Kidney (tissue), 14 donors: ENCODE measurements around the gene AAMDC. TPM values are rescaled to one million over a fixed set of nuclear protein-coding genes. Genes with fewer than 3 reads are reported as not detected.

ENCODE experiments used
- DNase-seq, 5 donors: peaks; one replicate each; pipeline ENCODE4 v3.0.0-alpha.2; 2013 to 2020
- FAIRE-seq: peaks from 2 replicates; lab custom pipeline; 2012; peaks lifted over from hg19 to GRCh38; lab: Jason Lieb, UNC
- H3K27ac ChIP-seq, 2 donors: one replicate each; pipeline ENCODE4 v1.7.0; 2013; ENCODE audit warnings: low read depth in 2 of 2, low read length in 2 of 2, inconsistent platforms in 1 of 2
- H3K27me3 ChIP-seq: one replicate; pipeline ENCODE4 v1.7.1; 2013; ENCODE audit warnings: low read length, inconsistent platforms; ENCODE audit not compliant: control insufficient read depth, insufficient read depth
- H3K36me3 ChIP-seq, 3 donors: one replicate each; pipeline versions ENCODE4 v1.7.0 to v1.7.1; 2013; ENCODE audit warnings: low read length in 3 of 3, control low read depth in 1 of 3, inconsistent platforms in 1 of 3; ENCODE audit not compliant: insufficient read depth in 3 of 3, control insufficient read depth in 2 of 3
- H3K4me1 ChIP-seq, 3 donors: one replicate each; pipeline versions ENCODE4 v1.7.0 to v1.7.1; 2013; ENCODE audit warnings: low read length in 3 of 3, inconsistent platforms in 1 of 3, low read depth in 1 of 3; ENCODE audit not compliant: control insufficient read depth in 2 of 3, insufficient read depth in 2 of 3
- H3K4me3 ChIP-seq, 3 donors: one replicate each; pipeline versions ENCODE4 v1.7.0 to v1.8.1; 2013; ENCODE audit warnings: low read length in 3 of 3, control low read depth in 1 of 3, inconsistent platforms in 1 of 3
- H3K9ac ChIP-seq, 3 donors: one replicate each; pipeline versions ENCODE4 v1.7.0 to v1.7.1; 2013; ENCODE audit warnings: low read length in 3 of 3, control low read depth in 1 of 3, inconsistent platforms in 1 of 3
- H3K9me3 ChIP-seq, 3 donors: one replicate each; pipeline versions ENCODE4 v1.7.0 to v1.7.1; 2013; ENCODE audit warnings: low read length in 3 of 3, control low read depth in 1 of 3, inconsistent platforms in 1 of 3; ENCODE audit not compliant: control insufficient read depth in 2 of 3, insufficient read depth in 1 of 3
- CTCF ChIP-seq: IDR thresholded peaks from 3 replicates; pipeline ENCODE4 v1.5.1; 2012; ENCODE audit warnings: mild to moderate bottlenecking, moderate library complexity, borderline replicate concordance; ENCODE audit not compliant: insufficient read depth; ENCODE audit errors: extremely low read depth
- intact Hi-C: fragments of 100-400 bp; cut with DNase I; formaldehyde crosslinking; loops from one replicate; pipeline ENCODE4 v1.11.1; 2022
- polyA plus RNA-seq: library from polyadenylated mRNA; stranded (reverse); fragments of 350-450 nt; fragmentation: Illumina TruSeq; extraction: RNeasy Lipid Tissue Mini Kit (QIAGEN cat#74804); gene quantifications from one replicate; pipeline ENCODE4 v1.2.3, GENCODE V29; 2014; ENCODE audit warnings: low read depth, low replicate concordance; ENCODE audit not compliant: insufficient read depth
- total RNA-seq: library from RNA; stranded (reverse); fragmentation: NEBNext Ultra II Directional; extraction: Animal tissue kit (Norgen Biotek cat#: 25700); gene quantifications from one replicate; pipeline ENCODE4 v1.2.1, GENCODE V29; 2021
- donor health status: control.
- donor health status: control.
- donor health status: control.
- donor health status: control.
- donor health status: control.
- donor health status: DM: yes; HTN: yes; CAD: no.
- donor health status: Normal renal cell carcinoma (clear cell type).

AAMDC gene
- total and polyA plus RNA-seq, 2 donors from 2014 or later: 35.8 to 70.8 TPM

- no peak for TF ChIP-seq CTCF
- DNase-seq: no peak
- Histone ChIP-seq H3K36me3 (peaks cover 0 to 4% (median 0%) of the 10 kb centered on the region in 3 donors), H3K27ac (no peak overlapping the region), H3K27me3 (no peaks in the 10 kb centered on the region), H3K4me3 (no peak overlapping the region), H3K4me1 (no peaks in the 10 kb centered on the region), H3K9ac (no peak overlapping the region), H3K9me3 (no peaks in the 10 kb centered on the region)
- intact Hi-C loops: no loop called here
- no peak for FAIRE-seq
Measured at GRCh38 chr11:77789731-77790476, 31.0 kb upstream of the AAMDC start.

GRCh38 chr11:77791301-77791700, 29.6 kb upstream of the AAMDC start:
- Histone ChIP-seq H3K36me3 (peaks cover 0 to 4% (median 0%) of the 10 kb centered on the region in 3 donors), H3K27me3 (no peaks in the 10 kb centered on the region), H3K27ac (no peak overlapping the region), H3K4me1 (no peaks in the 10 kb centered on the region), H3K4me3 (no peak overlapping the region), H3K9me3 (no peaks in the 10 kb centered on the region), H3K9ac (no peak overlapping the region)
- no peak for TF ChIP-seq CTCF
- FAIRE-seq (no peak), DNase-seq (no peak)
- intact Hi-C loops: no loop called here

GRCh38 chr11:77793972-77794371, 27.0 kb upstream of the AAMDC start:
- peaks cover 0 to 4% (median 0%) of the 10 kb centered on the region in 3 donors for H3K36me3 ChIP-seq
- no peak for TF ChIP-seq CTCF
- no peak for DNase-seq
- H3K27me3 ChIP-seq: no peaks in the 10 kb centered on the region
- no peak for FAIRE-seq
- H3K4me1 ChIP-seq: no peaks in the 10 kb centered on the region
- no peak overlapping the region for H3K9ac ChIP-seq
- H3K9me3 ChIP-seq: no peaks in the 10 kb centered on the region
- intact Hi-C loops: no loop called here
- no peak overlapping the region for H3K27ac ChIP-seq
- no peak overlapping the region for H3K4me3 ChIP-seq

GRCh38 chr11:77799338-77799737, 21.6 kb upstream of the AAMDC start:
- DNase-seq (no peak), FAIRE-seq (no peak)
- no peak for TF ChIP-seq CTCF
- H3K4me1 ChIP-seq: peaks cover 0 to 2% (median 0%) of the 10 kb centered on the region in 3 donors
- no peak overlapping the region for H3K9ac ChIP-seq
- H3K9me3 ChIP-seq: no peaks in the 10 kb centered on the region
- H3K27me3 ChIP-seq: no peaks in the 10 kb centered on the region
- no peaks in the 10 kb centered on the region for H3K36me3 ChIP-seq
- intact Hi-C loops: no loop called here
- no peak overlapping the region for H3K4me3 ChIP-seq
- H3K27ac ChIP-seq: no peak overlapping the region
